A172 (cell line): Measurements from ENCODE around the gene PRPH. TPM values are rescaled to one million over a fixed set of nuclear protein-coding genes. Genes with fewer than 3 reads are reported as not detected.
A peak's percentile ranks its signal among the peaks of the same experiment; 100 is the strongest.
"Not testable (repeated sequence)": the region's sequence is repeated elsewhere in the genome, so short reads cannot be mapped to it uniquely, and the experiment has no call there.

Experiments
- DNase-seq: peaks from one replicate; pipeline ENCODE4 v3.0.0-alpha.2; 2015; ENCODE audit warnings: low spot score
- total RNA-seq: library from RNA; depleted of rRNA; stranded (reverse); fragments of >200 nt; shearing (Covaris generic); gene quantifications from 2 replicates; pipeline ENCODE4 v1.2.3, GENCODE V29; 2014

Gene PRPH
- total RNA-seq, 1 experiment from 2014 or later = 4.6 TPM

DNA sequence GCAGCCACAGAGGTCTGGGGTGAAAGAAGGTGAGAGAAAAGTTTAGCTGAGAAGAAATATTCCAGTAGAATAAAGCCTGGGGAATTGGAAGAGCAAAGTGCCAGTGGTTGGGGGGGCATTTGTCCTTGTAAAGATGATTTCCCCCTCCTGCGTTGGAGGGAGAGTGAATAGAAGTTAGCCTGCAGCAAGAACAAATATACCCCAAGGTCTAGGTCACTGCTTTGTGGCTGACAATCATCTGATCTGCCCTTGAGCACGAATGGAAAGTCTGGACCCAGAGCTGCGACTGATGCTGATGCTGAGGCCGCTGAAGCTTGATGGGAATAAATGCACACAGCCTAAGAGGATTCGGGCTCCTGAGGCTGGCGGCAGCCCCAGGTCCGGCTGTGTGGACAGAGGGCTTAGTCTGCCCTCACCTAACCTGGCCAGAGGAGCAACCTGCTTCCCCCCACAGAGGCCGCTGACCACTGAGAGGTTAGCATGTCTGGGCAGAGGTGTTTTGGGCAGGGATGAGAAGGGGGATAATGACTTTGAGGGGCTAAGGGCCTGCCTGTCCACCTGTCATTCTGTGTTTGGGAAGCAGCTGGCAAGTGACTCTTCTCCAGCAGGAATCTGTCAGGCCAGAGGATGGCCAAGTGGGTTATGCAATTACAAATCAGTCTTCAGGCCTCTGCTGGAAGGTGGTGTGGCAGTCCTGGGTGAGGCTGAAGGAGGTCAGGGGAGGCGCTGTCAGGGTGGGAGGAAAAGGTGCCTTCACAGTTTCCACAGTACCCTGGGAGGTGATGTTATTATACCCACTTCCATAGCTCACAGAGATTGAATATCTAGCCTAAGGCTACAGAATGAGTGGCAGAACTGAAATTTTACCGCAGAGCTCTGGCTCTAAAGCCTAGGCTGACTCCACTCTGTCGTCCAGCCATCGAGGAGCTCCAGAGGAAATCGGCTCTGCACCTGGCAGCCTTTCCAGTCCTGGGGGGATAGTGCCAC, 18.4 kb upstream of the PRPH start:
- DNase-seq = no peak

- DNase-seq = no peak
These were observed 17.5 kb upstream of the PRPH start for GRCh38 chr12:49277466-49277865.

- no peak for DNase-seq
These were observed 15.2 kb upstream of the PRPH start for GRCh38 chr12:49279706-49280159.

DNA sequence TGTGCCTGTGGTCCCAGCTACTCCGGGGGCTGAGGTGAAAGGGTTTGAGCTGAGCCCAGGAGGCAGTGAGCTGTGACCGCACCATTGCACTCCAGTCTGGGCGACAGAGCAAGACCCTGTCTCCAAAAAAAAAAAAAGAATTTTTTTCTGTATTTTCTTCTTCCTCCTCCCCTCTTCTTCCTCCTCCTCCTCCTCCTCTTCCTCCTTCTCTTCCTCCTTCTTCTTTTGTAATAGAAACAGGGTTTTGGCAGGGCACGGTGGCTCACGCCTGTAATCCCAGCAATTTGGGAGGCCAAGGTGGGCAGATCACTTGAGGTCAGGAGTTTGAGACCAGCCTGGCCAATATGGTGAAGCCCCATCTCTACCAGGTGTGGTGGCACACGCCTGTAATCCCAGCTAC, 14.4 kb upstream of the PRPH start:
- DNase-seq = not testable (repeated sequence)

DNA sequence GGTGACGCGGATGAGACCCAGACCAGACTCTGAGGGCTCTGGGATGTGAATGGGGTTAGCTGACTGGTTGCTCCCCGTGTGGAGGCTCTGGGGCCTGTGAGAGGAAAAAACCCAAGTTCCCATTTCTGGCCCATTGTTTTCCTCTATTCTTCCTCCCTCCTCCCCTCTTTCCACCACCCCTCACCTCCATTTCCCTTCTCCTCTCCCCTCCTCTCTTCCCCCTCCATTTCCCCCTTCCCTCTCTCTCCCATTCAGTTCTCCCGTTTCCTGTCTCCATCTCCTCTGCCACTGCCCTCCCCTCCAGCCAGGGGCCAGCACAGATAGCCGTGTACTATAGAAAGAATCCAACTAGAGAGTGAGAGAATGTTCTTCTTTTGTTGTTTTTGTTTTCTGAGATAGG, 12.6 kb upstream of the PRPH start:
- DNase-seq = no peak

- not testable (repeated sequence) for DNase-seq
These were observed 12.1 kb upstream of the PRPH start for GRCh38 chr12:49282740-49283375.

DNA sequence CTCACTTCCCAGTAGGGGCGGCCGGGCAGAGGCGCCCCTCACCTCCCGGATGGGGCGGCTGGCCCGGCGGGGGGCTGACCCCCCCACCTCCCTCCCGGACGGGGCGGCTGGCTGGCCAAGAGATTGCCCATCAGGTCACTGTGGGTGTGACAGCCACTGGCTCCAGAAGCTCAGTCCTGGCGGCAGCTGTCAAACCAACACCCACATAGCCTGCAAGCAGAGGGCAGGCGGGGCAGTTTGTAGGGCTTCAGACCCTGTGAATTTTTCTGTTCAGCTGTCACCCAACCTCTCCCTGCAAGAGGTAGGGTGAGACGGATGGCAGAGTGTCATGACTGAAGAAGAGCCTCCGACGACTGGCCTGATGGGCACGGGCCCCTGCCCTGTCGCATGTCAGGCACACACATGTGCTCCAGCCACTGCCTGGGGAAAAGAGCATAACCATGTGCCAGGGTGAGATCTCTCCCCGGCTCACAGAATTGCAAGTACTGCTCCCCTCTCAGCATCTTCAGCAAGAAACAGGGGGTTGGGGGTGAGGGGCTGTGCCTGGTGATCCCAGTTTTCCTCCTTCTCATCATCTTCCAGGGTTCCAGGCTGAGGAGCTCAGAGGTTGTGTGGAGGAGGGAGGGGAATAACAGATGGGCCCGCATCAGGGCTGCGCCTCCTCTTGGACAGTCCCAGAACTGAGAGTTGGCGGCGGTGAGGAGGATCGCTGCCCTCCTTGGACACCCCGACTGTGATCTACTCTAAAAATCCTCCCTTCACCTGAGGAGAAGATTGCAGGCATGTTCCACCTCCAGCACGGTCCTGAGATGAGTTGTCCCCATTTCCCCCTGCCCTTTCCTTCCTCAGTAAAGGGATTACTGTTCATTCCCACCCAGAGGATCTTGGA, 11.2 kb upstream of the PRPH start:
- no peak for DNase-seq

- DNase-seq = no peak
These were observed 10.3 kb upstream of the PRPH start for GRCh38 chr12:49284672-49285071.

DNA sequence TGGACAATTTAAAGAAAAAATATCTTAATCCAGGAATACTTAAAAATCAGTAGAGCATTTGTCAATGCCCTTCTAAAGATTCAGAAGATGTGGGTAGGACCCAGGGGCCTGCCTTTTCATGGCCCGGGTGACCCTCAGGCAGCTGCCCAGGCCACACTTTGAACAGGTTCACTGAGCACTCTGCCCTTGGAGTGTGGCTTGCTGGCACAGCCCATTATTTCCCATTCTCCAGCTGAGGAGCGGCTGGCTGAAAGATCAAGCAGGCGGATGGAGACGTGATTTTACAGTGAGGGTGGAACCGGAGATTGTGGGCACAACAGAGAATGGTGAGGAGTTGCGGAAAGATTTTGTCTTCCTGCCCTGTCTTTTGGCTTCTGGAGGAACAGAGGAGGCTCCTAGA, 7.1 kb upstream of the PRPH start:
- DNase-seq = no peak

GRCh38 chr12:49288412-49288853, 6.5 kb upstream of the PRPH start:
- peak; percentile 44 for DNase-seq

DNA sequence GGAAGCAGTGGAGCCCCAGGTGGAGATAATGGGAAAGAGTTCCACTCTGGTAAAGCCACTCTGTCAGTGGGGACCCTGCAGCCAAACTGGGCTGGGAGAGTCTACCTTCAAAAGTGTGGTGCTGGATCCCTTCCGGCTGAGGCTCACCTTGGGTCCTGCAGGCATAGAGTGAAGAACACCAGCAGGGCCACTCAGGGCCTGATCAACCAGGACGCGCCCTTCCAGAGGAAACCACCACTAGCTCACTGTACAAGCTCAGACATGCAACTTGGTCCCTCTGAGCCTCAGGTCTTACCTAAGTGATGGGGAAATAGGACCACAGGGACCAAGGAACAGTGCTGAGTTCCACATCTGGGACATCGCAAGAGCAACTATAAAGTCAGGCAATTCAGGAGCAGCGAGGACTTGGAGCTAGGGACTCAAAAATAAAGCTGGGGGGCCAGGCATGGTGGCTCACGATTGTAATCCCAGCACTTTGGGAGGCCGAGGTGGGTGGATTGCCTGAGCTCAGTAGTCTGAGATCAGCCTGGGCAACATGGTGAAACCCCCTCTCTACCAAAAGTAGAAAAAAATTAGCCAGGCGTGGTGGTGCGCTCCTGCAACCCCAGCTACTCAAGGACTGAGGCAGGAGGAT, 5.9 kb upstream of the PRPH start:
- no peak for DNase-seq

DNA sequence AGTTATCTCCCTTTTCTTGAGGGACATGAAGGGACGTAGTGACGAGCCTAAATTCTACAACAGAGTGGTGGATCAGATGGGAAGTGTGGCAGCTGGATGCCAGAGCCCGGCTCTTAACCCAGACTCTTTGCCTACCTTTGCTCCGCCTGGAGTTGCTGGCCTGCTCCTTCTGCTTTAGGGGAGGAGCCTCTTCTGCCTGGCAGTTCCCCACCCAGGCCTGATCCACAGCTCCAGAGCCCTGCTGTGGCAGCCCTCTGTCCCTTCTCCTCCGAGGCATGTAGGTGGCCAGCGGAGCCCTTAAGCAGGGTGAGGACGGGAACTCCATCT, 2.3 kb upstream of the PRPH start:
- DNase-seq = peak; percentile 48

GRCh38 chr12:49293056-49293956, 1.6 kb upstream of the PRPH start:
- peak; percentile 61 for DNase-seq

GRCh38 chr12:49294086-49294803, 702 bp upstream of the PRPH start:
- DNase-seq = no peak

GRCh38 chr12:49294804-49295081, 204 bp upstream of the PRPH start:
- no peak for DNase-seq

DNA sequence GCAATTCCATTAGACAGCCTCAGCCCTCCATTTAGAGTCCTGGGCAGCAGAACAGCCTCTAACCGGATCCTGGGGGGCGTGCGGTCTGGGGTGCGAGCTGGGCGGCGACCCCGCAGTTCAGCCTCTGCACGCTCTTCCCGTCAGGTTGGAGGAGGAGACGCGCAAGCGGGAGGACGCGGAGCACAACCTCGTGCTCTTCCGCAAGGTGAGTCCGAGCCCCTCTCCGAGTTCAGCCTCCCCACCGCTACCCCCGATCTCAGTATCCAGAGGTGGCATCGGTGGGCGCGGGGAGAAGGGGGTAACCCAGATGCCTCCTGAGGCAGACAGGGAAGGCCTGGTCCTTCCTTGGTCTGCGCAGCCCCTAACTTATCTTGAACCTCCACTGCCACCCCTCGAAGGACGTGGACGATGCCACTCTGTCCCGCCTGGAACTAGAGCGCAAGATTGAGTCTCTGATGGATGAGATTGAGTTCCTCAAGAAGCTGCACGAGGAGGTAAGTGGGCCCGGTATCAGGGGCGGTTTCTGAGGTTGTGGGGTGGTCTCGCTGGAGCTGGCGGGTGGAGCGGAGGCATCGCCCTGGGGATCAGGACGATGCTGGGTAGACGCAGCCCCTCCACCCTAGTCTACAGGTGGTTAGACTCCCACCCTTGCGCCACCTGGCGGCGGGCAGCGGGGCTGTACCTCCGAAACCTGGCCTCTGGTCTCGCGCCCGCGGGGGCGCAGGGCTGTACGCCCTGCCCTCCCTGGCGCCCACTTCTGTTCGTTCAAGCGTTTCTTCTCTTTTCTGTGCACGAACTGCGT, 1.3 kb downstream of the PRPH start:
- no peak for DNase-seq

DNA sequence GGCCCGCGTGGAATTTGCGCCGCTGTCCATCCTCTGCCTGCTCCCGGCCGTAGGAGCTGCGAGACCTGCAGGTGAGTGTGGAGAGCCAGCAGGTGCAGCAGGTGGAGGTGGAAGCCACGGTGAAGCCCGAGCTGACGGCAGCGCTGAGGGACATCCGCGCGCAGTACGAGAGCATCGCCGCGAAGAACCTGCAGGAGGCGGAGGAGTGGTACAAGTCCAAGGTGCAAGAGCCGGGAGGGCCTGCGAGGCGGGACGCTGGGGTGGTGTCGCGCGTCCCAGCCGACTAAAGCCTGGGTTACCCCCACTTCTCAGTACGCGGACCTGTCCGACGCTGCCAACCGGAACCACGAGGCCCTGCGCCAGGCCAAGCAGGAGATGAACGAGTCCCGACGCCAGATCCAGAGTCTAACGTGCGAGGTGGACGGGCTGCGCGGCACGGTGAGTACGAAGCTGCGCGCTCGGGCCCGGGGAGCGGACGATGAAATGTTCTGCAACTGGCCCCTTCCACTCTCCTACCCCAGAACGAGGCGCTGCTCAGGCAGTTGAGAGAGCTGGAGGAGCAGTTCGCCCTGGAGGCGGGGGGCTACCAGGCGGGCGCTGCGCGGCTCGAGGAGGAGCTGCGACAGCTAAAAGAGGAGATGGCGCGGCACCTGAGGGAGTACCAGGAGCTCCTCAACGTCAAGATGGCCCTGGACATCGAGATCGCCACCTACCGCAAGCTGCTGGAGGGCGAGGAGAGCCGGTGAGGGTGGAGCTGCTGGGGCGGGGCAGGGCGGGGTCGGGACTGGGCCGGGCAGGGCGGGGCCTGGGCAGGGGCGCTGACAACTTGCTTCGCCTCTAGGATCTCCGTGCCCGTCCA, 2.1 kb downstream of the PRPH start:
- no peak for DNase-seq

DNA sequence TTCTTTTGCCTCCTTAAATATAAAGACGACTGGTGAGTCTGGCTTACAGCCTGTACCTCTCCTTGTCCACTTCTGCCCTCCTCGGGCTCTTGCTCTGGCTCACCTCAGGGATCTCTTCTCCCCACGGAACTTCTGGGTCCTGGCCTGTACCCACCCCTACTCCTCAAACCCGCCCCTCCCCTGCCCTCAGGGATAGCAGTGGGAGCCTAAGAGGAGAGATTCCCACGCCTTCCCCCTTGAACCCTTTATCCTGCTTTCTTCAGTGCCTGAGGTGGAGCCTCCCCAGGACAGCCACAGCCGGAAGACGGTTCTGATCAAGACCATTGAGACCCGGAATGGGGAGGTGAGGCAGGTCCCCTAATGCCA, 2.7 kb downstream of the PRPH start:
- no peak for DNase-seq
